H1 (cell line): ENCODE data around the gene IFNK. TPM values are rescaled to one million over a fixed set of nuclear protein-coding genes. Genes with fewer than 3 reads are reported as not detected.

Source experiments
- CTCF ChIA-PET: fragments of 300-600 bp; sonication (Branson Sonifier 250); formaldehyde crosslinking; loops from one replicate; lab custom pipeline; 2021; ENCODE audit not compliant: partially characterized antibody; lab: Charles Lee
- POLR2A ChIA-PET: fragments of 300-600 bp; sonication (Branson Sonifier 250); formaldehyde crosslinking; loops from one replicate; lab custom pipeline; 2021; ENCODE audit warnings: inconsistent platforms; ENCODE audit not compliant: partially characterized antibody; lab: Charles Lee
- DNase-seq, 2 experiments: peaks; one replicate each; pipeline versions ENCODE4 v3.0.0 to v3.0.0-alpha.2; 2010 to 2022; ENCODE audit warnings: low spot score in 2 of 2, low read depth in 1 of 2, mixed read lengths in 1 of 2
- FAIRE-seq: peaks from 2 replicates; lab custom pipeline; 2011; peaks lifted over from hg19 to GRCh38; lab: Jason Lieb, UNC
- H2AFZ ChIP-seq: 2 replicates; pipeline ENCODE4 v1.8.1; 2012; ENCODE audit warnings: low read length, inconsistent platforms
- H2AK5ac ChIP-seq: 2 replicates; pipeline ENCODE4 v1.6.1; 2013; ENCODE audit warnings: low read depth, low read length
- H2BK120ac ChIP-seq: replicated peaks from 2 replicates; pipeline ENCODE3; 2013; ENCODE audit warnings: low read depth, low read length, inconsistent platforms
- H2BK12ac ChIP-seq: 2 replicates; pipeline ENCODE4 v1.6.1; 2013; ENCODE audit warnings: low read depth, low read length
- H2BK15ac ChIP-seq: 2 replicates; pipeline ENCODE4 v1.6.1; 2013; ENCODE audit warnings: low read length
- H2BK20ac ChIP-seq: 2 replicates; pipeline ENCODE4 v1.6.1; 2013; ENCODE audit warnings: low read length
- H2BK5ac ChIP-seq: 2 replicates; pipeline ENCODE4 v1.6.1; 2013; ENCODE audit warnings: low read depth, low read length
- H3K14ac ChIP-seq: 2 replicates; pipeline ENCODE4 v1.6.1; 2013; ENCODE audit warnings: inconsistent platforms; ENCODE audit not compliant: insufficient read length
- H3K18ac ChIP-seq: 2 replicates; pipeline ENCODE4 v1.6.1; 2013; ENCODE audit warnings: low read length; ENCODE audit errors: extremely low read depth
- H3K23ac ChIP-seq: 2 replicates; pipeline ENCODE4 v1.6.1; 2013; ENCODE audit warnings: inconsistent platforms; ENCODE audit not compliant: insufficient read length
- H3K23me2 ChIP-seq: 2 replicates; pipeline ENCODE4 v1.6.1; 2013; ENCODE audit warnings: low read depth, low read length
- H3K27ac ChIP-seq: 2 replicates; pipeline ENCODE4 v1.6.1; 2011; ENCODE audit warnings: low read depth, low read length, inconsistent platforms
- H3K27me3 ChIP-seq, 4 experiments: replicated peaks in 1 of 4; 1 replicate in 1 of 4; 2 replicates in 3 of 4; pipeline versions ENCODE4 v1.6.1 to v1.8.1; 2011 to 2013; ENCODE audit warnings: low read length in 3 of 4, mild to moderate bottlenecking in 3 of 4, inconsistent platforms in 2 of 4, mixed read lengths in 2 of 4, moderate library complexity in 1 of 4; ENCODE audit not compliant: control insufficient read depth in 3 of 4, insufficient read depth in 3 of 4; ENCODE audit errors: extremely low read depth in 1 of 4
- H3K36me3 ChIP-seq, 4 experiments: 2 replicates each; pipeline versions ENCODE4 v1.6.1 to v1.8.1; 2011 to 2013; ENCODE audit warnings: mild to moderate bottlenecking in 4 of 4, low read length in 3 of 4, moderate library complexity in 2 of 4, control low read depth in 1 of 4, inconsistent platforms in 1 of 4; ENCODE audit not compliant: insufficient read depth in 4 of 4, control insufficient read depth in 2 of 4
- H3K4ac ChIP-seq: replicated peaks from 2 replicates; pipeline ENCODE3; 2013; ENCODE audit warnings: low read length, low read depth, mixed read lengths, inconsistent platforms; ENCODE audit not compliant: insufficient read length
- H3K4me1 ChIP-seq, 4 experiments: replicated peaks in 1 of 4; 1 replicate in 1 of 4; 2 replicates in 3 of 4; pipeline versions ENCODE4 v1.6.1 to v1.8.1; 2011 to 2013; ENCODE audit warnings: low read length in 3 of 4, inconsistent platforms in 2 of 4, mixed read lengths in 1 of 4; ENCODE audit not compliant: insufficient read depth in 4 of 4, control insufficient read depth in 3 of 4
- H3K4me2 ChIP-seq, 2 experiments: 2 replicates each; pipeline versions ENCODE4 v1.6.1 to v1.8.1; 2011 to 2013; ENCODE audit warnings: low read depth in 2 of 2, low read length in 2 of 2, control low read depth in 1 of 2, inconsistent platforms in 1 of 2, mild to moderate bottlenecking in 1 of 2; ENCODE audit not compliant: insufficient read depth in 1 of 2
- H3K4me3 ChIP-seq, 4 experiments: fragments of 200-600, 300-600 bp in 1 of 4; sonication (generic), shearing (Covaris generic), sonication (Bioruptor Twin) in 1 of 4; 2 replicates each; pipeline versions ENCODE4 v1.5.1 to v1.8.1; 2011 to 2016; ENCODE audit warnings: low read length in 4 of 4, low read depth in 3 of 4, control low read depth in 2 of 4, inconsistent platforms in 2 of 4, mild to moderate bottlenecking in 2 of 4, mixed read lengths in 1 of 4, moderate library complexity in 1 of 4; ENCODE audit not compliant: insufficient read depth in 2 of 4; ENCODE audit errors: extremely low read depth in 1 of 4
- H3K56ac ChIP-seq: replicated peaks from 2 replicates; pipeline ENCODE3; 2013; ENCODE audit warnings: low read depth, mild to moderate bottlenecking, mixed read lengths, low read length, inconsistent platforms; ENCODE audit not compliant: insufficient read length
- H3K79me1 ChIP-seq: 2 replicates; pipeline ENCODE4 v1.6.1; 2013; ENCODE audit warnings: low read depth, low read length, control low read depth
- H3K79me2 ChIP-seq, 2 experiments: 2 replicates each; pipeline versions ENCODE4 v1.6.1 to v1.8.1; 2012 to 2013; ENCODE audit warnings: low read length in 2 of 2, mild to moderate bottlenecking in 2 of 2, inconsistent platforms in 1 of 2; ENCODE audit not compliant: insufficient read depth in 2 of 2, control insufficient read depth in 1 of 2
- H3K9ac ChIP-seq, 4 experiments: replicated peaks in 1 of 4; 1 replicate in 1 of 4; 2 replicates in 3 of 4; pipeline versions ENCODE4 v1.6.1 to v1.8.1; 2011 to 2013; ENCODE audit warnings: low read depth in 3 of 4, low read length in 3 of 4, control low read depth in 2 of 4, mild to moderate bottlenecking in 2 of 4, moderate library complexity in 2 of 4, inconsistent platforms in 1 of 4; ENCODE audit errors: extremely low read depth in 1 of 4
- H3K9me3 ChIP-seq, 2 experiments: 2 replicates each; pipeline versions ENCODE4 v1.6.1 to v1.8.1; 2012 to 2013; ENCODE audit warnings: mild to moderate bottlenecking in 2 of 2, moderate library complexity in 2 of 2, control low read depth in 1 of 2, inconsistent platforms in 1 of 2, low read depth in 1 of 2, low read length in 1 of 2, mixed read lengths in 1 of 2; ENCODE audit not compliant: insufficient read depth in 2 of 2
- H4K20me1 ChIP-seq, 2 experiments: replicated peaks in 1 of 2; 2 replicates each; pipeline versions ENCODE3 to v1.8.1; 2011 to 2013; ENCODE audit warnings: inconsistent platforms in 2 of 2, low read length in 2 of 2, mild to moderate bottlenecking in 1 of 2; ENCODE audit not compliant: insufficient read depth in 2 of 2, control insufficient read depth in 1 of 2
- H4K5ac ChIP-seq: 2 replicates; pipeline ENCODE4 v1.6.1; 2013; ENCODE audit warnings: low read length, low read depth, mixed read lengths, inconsistent platforms; ENCODE audit not compliant: insufficient read length
- H4K8ac ChIP-seq: 2 replicates; pipeline ENCODE4 v1.8.0; 2013; ENCODE audit warnings: mild to moderate bottlenecking, moderate library complexity, low read length, inconsistent platforms; ENCODE audit not compliant: insufficient read depth; ENCODE audit errors: extremely low read depth
- H4K91ac ChIP-seq: replicated peaks from 2 replicates; pipeline ENCODE3; 2013; ENCODE audit warnings: low read length, mixed read lengths, inconsistent platforms; ENCODE audit not compliant: insufficient read length
- BRCA1 ChIP-seq: IDR thresholded peaks from 2 replicates; pipeline ENCODE4 v1.6.1; 2012; ENCODE audit warnings: low read depth, low read length, improper control_type of control experiment
- HDAC6 ChIP-seq: IDR thresholded peaks from one replicate; pipeline ENCODE4 v1.7.1; 2012; ENCODE audit warnings: low read depth, mild to moderate bottlenecking, inconsistent platforms, low read length, moderate library complexity
- NANOG ChIP-seq: IDR thresholded peaks from 2 replicates; pipeline ENCODE4 v1.6.1; 2011; ENCODE audit warnings: low read length, low read depth, mild to moderate bottlenecking, inconsistent platforms; ENCODE audit not compliant: insufficient read depth, poor library complexity, severe bottlenecking
- RXRA ChIP-seq: IDR thresholded peaks from 2 replicates; pipeline ENCODE4 v1.6.1; 2011; ENCODE audit warnings: low read depth, mild to moderate bottlenecking, low read length, moderate library complexity; ENCODE audit not compliant: insufficient read depth
- polyA plus RNA-seq, 7 experiments: library from polyadenylated mRNA; depleted of rRNA in 3 of 7; stranded (reverse) in 5 of 7; unstranded in 2 of 7; fragments of >200 nt in 5 of 7; fragments of 200-250 nt in 2 of 7; gene quantifications; 1 replicate in 5 of 7; 2 replicates in 1 of 7; 4 replicates in 1 of 7; pipeline versions ENCODE4 v1.2.1 to v1.2.3, GENCODE V29; 2011 to 2013; ENCODE audit warnings: missing spikeins in 2 of 7, mixed read lengths in 2 of 7
- total RNA-seq: library from RNA; stranded (reverse); fragmentation: NEBNext Ultra II Directional; extraction: Animal tissue kit (Norgen Biotek cat#: 25700); gene quantifications from 2 replicates; pipeline ENCODE4 v1.2.1, GENCODE V29; 2021
- TF ChIP-seq, protein P1 (sequence below), 3 experiments: IDR thresholded peaks; 1 replicate in 2 of 3; 2 replicates in 1 of 3; pipeline versions ENCODE4 v1.5.1 to v1.6.1; 2011; ENCODE audit warnings: low read length in 3 of 3, mild to moderate bottlenecking in 3 of 3, inconsistent platforms in 2 of 3, low read depth in 1 of 3, moderate library complexity in 1 of 3; ENCODE audit not compliant: insufficient read depth in 1 of 3; ENCODE audit errors: control extremely low read depth in 1 of 3

IFNK gene
- total and polyA plus RNA-seq, 2 of the 8 experiments (the other 6 are each of a cell fraction or from before 2014, with no cell fraction given) = not detected

DNA sequence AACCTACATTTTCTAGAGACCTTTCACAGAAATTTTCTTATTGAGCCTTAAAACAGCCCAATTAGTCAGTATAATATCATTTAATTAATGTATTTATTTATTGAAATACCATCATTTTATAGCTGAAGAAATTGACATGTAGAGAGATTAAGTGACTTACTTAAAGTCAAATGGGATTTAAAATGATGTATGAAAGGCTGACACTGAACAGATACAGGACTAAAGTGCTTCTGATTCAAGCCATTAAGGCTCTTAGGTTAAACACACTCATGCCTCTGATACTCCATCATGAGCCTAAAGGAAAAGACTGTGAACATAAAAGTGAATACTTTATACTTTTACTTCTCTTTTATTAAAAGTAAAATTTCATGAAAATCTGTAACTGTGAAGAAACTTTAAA is 36.4 kb downstream of the IFNK start:
- H2BK120ac ChIP-seq = no peak overlapping the region
- no peaks in the 10 kb centered on the region for H3K79me2 ChIP-seq
- H4K5ac ChIP-seq = no peak overlapping the region
- no peak overlapping the region for H4K91ac ChIP-seq
- H3K23ac ChIP-seq = no peak overlapping the region
- H3K4me2 ChIP-seq = no peak overlapping the region
- no peak overlapping the region for H2BK20ac ChIP-seq
- H3K79me1 ChIP-seq = no peaks in the 10 kb centered on the region
- no peak overlapping the region for H4K8ac ChIP-seq
- no peaks in the 10 kb centered on the region for H3K27me3 ChIP-seq
- no peaks in the 10 kb centered on the region for H3K4me1 ChIP-seq
- H3K27ac ChIP-seq = no peak overlapping the region
- H3K9ac ChIP-seq = no peak overlapping the region
- H2AK5ac ChIP-seq = no peak overlapping the region
- no peak overlapping the region for H2BK15ac ChIP-seq
- DNase-seq (no peak), FAIRE-seq (no peak)
- H3K18ac ChIP-seq = no peak overlapping the region
- H3K23me2 ChIP-seq = no peaks in the 10 kb centered on the region
- no peaks in the 10 kb centered on the region for H3K9me3 ChIP-seq
- CTCF ChIA-PET = interaction anchor here (0.6 to 0.8 kb wide), 3 partner anchors 14 to 605 kb away, joined by 3 read pairs; no protein-coding TSS in a partner anchor
- H2BK12ac ChIP-seq = no peak overlapping the region
- peaks cover 2 to 69% (median 16%) of the 10 kb centered on the region in 4 experiments; a peak in 7 of 8 replicates for H3K36me3 ChIP-seq
- no peak overlapping the region for H3K56ac ChIP-seq
- TF ChIP-seq NANOG (no peak), BRCA1 (no peak), HDAC6 (no peak), RXRA (no peak)
- TF ChIP-seq, protein P1, sequence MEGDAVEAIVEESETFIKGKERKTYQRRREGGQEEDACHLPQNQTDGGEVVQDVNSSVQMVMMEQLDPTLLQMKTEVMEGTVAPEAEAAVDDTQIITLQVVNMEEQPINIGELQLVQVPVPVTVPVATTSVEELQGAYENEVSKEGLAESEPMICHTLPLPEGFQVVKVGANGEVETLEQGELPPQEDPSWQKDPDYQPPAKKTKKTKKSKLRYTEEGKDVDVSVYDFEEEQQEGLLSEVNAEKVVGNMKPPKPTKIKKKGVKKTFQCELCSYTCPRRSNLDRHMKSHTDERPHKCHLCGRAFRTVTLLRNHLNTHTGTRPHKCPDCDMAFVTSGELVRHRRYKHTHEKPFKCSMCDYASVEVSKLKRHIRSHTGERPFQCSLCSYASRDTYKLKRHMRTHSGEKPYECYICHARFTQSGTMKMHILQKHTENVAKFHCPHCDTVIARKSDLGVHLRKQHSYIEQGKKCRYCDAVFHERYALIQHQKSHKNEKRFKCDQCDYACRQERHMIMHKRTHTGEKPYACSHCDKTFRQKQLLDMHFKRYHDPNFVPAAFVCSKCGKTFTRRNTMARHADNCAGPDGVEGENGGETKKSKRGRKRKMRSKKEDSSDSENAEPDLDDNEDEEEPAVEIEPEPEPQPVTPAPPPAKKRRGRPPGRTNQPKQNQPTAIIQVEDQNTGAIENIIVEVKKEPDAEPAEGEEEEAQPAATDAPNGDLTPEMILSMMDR (IDR thresholded peaks at IDR 0.05; ENCODE audit: control extremely low read depth in 1 of 3, insufficient read depth in 1 of 3, low read depth in 1 of 3, low read length in 3 of 3) = no peak
- TF ChIP-seq, all 59 proteins: peak for 0
- H2AFZ ChIP-seq = no peak overlapping the region
- POLR2A ChIA-PET = no interaction called here
- H3K4ac ChIP-seq = no peak overlapping the region
- H3K14ac ChIP-seq = no peak overlapping the region
- H2BK5ac ChIP-seq = no peak overlapping the region
- no peak overlapping the region for H3K4me3 ChIP-seq
- H4K20me1 ChIP-seq = no peaks in the 10 kb centered on the region
